ENCODE results near the gene C11orf98. TPM values are rescaled to one million over a fixed set of nuclear protein-coding genes. Genes with fewer than 3 reads are reported as not detected.

Gene C11orf98
- total RNA-seq, 2 experiments from 2014 or later: 105 to 148 TPM

DNA sequence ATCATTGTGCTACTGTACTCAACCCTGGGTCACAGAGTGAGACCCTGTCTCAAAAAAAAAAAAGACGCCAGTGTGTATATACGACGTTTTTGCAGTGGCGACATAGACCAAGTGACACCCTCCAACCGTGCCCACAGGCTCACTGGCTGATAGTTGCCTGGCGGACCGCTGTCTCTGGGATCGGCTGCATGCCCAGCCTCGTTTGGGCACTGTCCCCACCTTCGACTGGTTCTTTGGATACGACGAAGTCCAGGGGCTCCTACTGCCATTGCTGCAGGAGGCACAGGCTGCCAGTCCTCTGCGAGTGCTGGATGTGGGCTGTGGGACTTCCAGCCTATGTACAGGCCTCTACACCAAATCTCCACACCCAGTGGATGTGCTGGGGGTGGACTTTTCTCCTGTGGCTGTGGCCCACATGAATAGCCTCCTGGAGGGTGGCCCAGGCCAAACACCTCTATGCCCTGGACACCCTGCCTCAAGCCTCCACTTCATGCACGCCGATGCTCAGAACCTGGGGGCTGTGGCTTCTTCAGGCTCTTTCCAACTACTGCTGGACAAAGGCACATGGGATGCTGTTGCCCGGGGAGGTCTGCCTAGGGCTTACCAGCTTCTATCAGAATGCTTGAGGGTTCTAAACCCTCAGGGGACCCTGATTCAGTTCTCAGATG, 1.4 kb upstream of the C11orf98 start:
- H3K36me3 ChIP-seq (ENCODE audit: insufficient read depth, low read length): peaks cover 53% of the 10 kb centered on the region
- peak overlapping the region; percentile 89 for H3K4me2 ChIP-seq (ENCODE audit: low read length)
- intact Hi-C loops (cut with micrococcal nuclease; ENCODE audit: unreplicated experiment): loop anchor here (5.0 kb wide), 1 partner anchor 74 kb away; the partner anchor contains the start of gene TUT1
- CTCF ChIA-PET (ENCODE audit: unreplicated experiment): no interaction called here
- BruUV-seq (replicated peaks): no TSS peak
- H4K20me1 ChIP-seq (ENCODE audit: insufficient read depth, low read length): peaks cover 6% of the 10 kb centered on the region; the same call in 1 of the 2 replicates
- H2AFZ ChIP-seq (ENCODE audit: low read length): no peak overlapping the region
- H3K79me2 ChIP-seq (ENCODE audit: insufficient read depth, low read depth, low read length): peaks cover 72% of the 10 kb centered on the region
- peak overlapping the region; percentile 86 for H3K4me3 ChIP-seq (ENCODE audit: low read depth, low read length, poor library complexity, severe bottlenecking)
- peak; percentile 42 for DNase-seq (ENCODE audit: low spot score)
- H3K4me1 ChIP-seq (ENCODE audit: insufficient read depth, low read length, poor library complexity, severe bottlenecking): peaks cover 50% of the 10 kb centered on the region
- peak overlapping the region; percentile 94 for H3K27ac ChIP-seq (ENCODE audit: low read depth, low read length, poor library complexity, severe bottlenecking)
- no peaks in the 10 kb centered on the region for H3K9me2 ChIP-seq (ENCODE audit: insufficient read depth, low read length)
- H3K9me3 ChIP-seq (ENCODE audit: low read length): no peaks in the 10 kb centered on the region
- TF ChIP-seq EZH2phosphoT487 (IDR thresholded peaks at IDR 0.05; ENCODE audit: borderline replicate concordance, low read depth, low read length): no peak
- TF ChIP-seq, protein P1, sequence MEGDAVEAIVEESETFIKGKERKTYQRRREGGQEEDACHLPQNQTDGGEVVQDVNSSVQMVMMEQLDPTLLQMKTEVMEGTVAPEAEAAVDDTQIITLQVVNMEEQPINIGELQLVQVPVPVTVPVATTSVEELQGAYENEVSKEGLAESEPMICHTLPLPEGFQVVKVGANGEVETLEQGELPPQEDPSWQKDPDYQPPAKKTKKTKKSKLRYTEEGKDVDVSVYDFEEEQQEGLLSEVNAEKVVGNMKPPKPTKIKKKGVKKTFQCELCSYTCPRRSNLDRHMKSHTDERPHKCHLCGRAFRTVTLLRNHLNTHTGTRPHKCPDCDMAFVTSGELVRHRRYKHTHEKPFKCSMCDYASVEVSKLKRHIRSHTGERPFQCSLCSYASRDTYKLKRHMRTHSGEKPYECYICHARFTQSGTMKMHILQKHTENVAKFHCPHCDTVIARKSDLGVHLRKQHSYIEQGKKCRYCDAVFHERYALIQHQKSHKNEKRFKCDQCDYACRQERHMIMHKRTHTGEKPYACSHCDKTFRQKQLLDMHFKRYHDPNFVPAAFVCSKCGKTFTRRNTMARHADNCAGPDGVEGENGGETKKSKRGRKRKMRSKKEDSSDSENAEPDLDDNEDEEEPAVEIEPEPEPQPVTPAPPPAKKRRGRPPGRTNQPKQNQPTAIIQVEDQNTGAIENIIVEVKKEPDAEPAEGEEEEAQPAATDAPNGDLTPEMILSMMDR (conservative IDR thresholded peaks at IDR 0.05; ENCODE audit: low read length): no peak
- POLR2A ChIA-PET: interaction anchor here (0.9 to 8.3 kb wide), 11 partner anchors 13 to 175 kb away, joined by 3 to 159 read pairs (median 6); partner anchors contain the start of genes B3GAT3, HNRNPUL2, INTS5 and TAF6L

DNA sequence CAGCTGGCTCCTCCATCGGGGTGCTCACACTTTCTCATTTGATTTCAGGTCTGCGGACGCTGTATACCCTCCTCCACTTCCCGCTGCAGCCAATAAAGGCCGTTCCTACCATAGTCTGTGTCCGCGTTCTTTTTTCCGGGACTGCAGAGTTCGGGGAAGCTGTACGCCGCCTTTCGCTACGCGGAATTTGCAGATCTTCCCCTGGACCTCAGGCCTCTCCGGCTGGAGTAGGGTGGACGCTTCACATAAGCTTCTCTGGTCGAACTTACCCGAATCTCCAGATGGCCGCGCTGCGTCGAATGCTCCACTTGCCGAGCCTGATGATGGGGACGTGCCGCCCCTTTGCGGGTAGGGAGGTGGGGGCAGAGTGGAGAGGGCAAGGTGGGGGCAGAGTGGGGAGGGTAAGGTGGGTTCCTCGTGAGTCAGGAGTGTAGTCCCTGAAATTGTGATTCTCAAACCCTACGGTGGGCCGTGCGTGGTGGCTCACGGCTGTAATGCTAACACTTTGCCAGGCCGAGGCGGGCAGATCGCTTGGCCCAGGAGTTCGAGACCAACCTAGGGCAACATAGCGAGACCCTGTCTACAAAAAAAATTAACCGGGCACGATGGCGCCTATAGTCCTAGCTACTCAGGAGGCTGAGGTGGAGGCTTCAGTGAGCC, 719 bp upstream of the C11orf98 start:
- intact Hi-C loops (cut with micrococcal nuclease; ENCODE audit: unreplicated experiment): loop anchor here (1.0 to 5.0 kb wide), 4 partner anchors 12 to 73 kb away; partner anchors contain the start of genes EML3, INTS5, MTA2 and ROM1

More for the DNA sequence above, 719 bp upstream of the C11orf98 start:
- Histone ChIP-seq H3K79me2 (ENCODE audit: insufficient read depth, low read depth, low read length) (peaks cover 66% of the 10 kb centered on the region), H3K9me3 (ENCODE audit: low read length) (no peaks in the 10 kb centered on the region), H3K36me3 (ENCODE audit: insufficient read depth, low read length) (peaks cover 59% of the 10 kb centered on the region), H3K4me2 (ENCODE audit: low read length) (peak overlapping the region; percentile 89), H3K27ac (ENCODE audit: low read depth, low read length, poor library complexity, severe bottlenecking) (peak overlapping the region; percentile 94), H2AFZ (ENCODE audit: low read length) (no peak overlapping the region), H3K4me1 (ENCODE audit: insufficient read depth, low read length, poor library complexity, severe bottlenecking) (peaks cover 45% of the 10 kb centered on the region), H4K20me1 (ENCODE audit: insufficient read depth, low read length) (peaks cover 6% of the 10 kb centered on the region; the same call in 1 of the 2 replicates), H3K9me2 (ENCODE audit: insufficient read depth, low read length) (no peaks in the 10 kb centered on the region), H3K4me3 (ENCODE audit: low read depth, low read length, poor library complexity, severe bottlenecking) (peak overlapping the region; percentile 86)
- DNase-seq (ENCODE audit: low spot score): peak; percentile 65
- TF ChIP-seq, protein P1 (conservative IDR thresholded peaks at IDR 0.05; ENCODE audit: low read length): no peak; the same call in 1 of the 2 replicates
- no peak for TF ChIP-seq EZH2phosphoT487 (IDR thresholded peaks at IDR 0.05; ENCODE audit: borderline replicate concordance, low read depth, low read length)
- POLR2A ChIA-PET: interaction anchor here (0.8 to 8.3 kb wide), 22 partner anchors 8 to 190 kb away, joined by 3 to 159 read pairs (median 6); partner anchors contain the start of genes B3GAT3, EEF1G, GANAB and HNRNPUL2
- CTCF ChIA-PET (ENCODE audit: unreplicated experiment): interaction anchor here (0.6 to 1.4 kb wide), 4 partner anchors 15 to 123 kb away, joined by 3 read pairs; no protein-coding TSS in a partner anchor
- no TSS peak for BruUV-seq (replicated peaks)

Data from OCI-LY7 (cell line).